NCI-H510A (cell line): ENCODE data around the gene RAD51D.
A peak's percentile ranks its signal among the peaks of the same experiment; 100 is the strongest.
"Not testable (repeated sequence)": the region's sequence is repeated elsewhere in the genome, so short reads cannot be mapped to it uniquely, and the experiment has no call there.

ENCODE experiments used
- DNase-seq: peaks from one replicate; lab custom pipeline; 2025; lab: John Stamatoyannopoulos, UW

RAD51D gene

GRCh38 chr17:35090707-35091106 lies 29.0 kb downstream of the RAD51D start:
- not testable (repeated sequence) for DNase-seq

DNA sequence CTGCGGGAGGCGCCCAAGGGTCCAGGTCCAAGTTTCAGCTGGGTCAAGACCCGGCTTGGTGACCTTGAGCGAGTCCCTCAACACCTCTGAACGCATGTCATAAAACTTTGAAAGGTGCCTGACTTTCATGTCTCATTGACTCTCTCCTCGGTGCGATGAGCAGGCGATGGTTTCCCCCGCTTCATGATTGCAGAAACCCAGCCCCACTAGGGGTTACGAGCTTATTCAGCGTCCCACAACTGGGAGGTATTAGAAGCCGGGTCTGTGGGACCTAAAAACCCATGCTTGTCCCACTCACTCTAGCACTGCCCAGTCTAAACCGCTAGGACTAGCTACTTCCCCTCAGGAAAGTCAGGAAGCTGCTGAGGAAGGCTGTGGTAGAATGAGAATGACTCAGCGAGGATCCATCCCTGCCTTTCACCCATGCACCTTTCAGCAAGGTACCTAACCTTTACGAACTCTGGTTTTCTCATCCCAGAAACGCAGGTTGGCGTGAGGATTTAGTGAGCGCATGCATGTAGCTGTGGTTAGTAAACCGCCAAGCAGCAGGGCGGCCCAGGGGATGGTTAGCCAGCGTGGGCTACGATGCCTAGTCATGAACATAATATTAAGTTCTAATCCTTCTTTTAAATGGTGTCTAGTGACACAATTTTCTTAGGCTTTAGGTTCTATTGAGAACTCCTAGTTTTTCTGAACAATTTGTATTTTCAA lies 29.9 kb downstream of the RAD51D start:
- DNase-seq: no peak

DNA sequence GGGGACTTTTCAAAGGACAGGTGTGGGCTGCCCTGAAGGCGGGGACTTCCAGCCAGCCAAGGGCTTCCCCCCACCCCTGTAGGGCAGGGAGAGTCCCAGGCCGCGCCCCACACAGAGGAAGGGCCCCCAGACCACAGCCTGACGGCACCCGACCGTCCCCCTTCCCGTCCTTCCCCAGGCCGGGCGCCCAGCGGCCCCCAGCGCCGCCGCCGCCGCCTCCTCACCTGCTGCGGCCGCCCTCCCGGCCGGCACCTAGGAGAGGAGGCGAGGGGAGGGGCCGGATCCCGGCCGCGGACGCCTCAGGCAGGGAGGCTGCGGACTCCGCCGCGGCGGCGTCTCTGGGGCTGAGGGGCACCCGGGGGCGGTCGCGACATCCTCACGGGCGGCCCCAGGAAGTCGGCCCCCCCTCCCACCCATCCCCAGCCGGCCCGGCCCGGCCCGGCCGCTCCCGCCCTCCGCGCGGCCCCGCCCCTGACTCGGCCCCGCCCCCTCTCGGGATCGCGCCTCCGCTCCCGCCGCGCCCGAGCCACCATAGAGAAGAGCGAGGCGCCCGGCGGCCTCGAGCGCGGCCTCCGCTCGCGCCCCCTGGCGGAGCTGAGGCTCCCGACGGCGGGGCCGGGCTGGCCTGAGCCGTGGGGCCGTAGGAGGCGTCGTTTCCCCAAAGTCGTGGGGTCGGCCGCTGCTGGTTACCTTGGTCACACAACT lies 30.6 kb downstream of the RAD51D start:
- peak; percentile 88 for DNase-seq

GRCh38 chr17:35088356-35088880 lies 31.2 kb downstream of the RAD51D start:
- no peak for DNase-seq

- DNase-seq: no peak
These were observed 31.8 kb downstream of the RAD51D start for GRCh38 chr17:35087731-35088355.

DNA sequence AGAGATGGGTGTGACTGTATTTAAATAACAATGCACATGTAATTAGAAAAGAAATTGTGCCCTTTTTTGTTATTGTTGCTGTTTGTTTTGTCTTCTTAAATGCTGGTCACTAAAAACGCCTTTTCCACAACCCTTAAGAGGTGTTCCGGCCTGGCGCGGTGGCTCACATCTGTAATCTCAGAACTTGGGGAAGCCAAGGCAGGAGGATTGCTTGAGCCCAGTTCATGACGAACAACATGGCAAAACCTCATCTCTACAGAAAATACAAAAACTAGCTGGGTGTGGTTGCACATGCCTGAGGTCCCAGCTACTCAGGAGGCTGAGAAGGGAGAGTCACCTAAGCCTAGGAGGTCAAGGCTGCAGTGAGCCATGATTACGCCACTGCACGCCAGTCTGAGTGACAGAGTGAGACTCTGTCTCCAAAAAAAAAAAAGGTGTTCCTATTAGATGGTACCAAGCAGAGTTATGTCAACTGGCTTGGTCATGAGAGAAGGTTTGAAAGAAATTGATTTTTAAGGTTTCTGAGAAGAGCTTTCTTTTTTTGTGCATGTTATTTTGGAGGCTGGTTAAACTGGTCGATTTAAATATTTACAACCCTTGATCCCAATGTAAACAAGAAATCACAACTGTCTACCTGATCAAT lies 32.6 kb downstream of the RAD51D start:
- DNase-seq: no peak

DNA sequence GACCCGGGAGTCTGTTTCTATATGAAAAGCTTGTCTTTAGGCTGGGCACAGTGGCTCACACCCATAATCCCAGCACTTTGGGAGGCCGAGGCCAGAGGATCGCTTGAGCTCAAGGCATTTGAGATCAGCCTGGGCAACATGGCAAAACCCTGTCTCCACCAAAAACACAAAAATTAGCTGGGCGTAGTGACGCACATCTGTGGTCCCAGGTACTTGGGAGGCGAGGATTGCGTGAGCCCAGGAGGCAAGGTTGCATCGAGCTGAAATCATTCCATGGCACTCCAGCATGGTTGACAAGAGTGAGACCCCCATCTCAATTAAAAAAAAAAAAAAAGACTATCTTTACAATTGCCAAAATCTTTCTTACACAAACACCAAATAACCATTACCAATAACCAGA lies 33.5 kb downstream of the RAD51D start:
- no peak for DNase-seq

GRCh38 chr17:35084987-35085386 lies 34.7 kb downstream of the RAD51D start:
- no peak for DNase-seq

DNA sequence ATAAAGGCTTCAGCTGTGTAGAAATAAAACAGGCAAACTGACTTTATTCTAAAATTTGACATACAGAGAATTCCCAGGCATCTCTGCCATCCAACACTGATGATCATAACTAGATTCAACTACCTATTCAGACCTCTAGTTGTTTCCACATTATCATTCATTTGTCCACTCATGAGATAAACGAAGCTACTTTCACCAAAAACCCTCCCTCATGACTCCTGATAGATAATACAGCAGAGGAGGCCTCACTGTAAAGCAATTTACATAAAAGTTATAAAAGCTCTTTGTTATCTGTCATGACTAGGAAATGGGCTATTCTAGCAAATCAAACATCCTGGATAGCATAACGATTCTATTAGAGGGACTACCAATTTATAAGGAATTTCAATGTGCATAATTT lies 36.6 kb downstream of the RAD51D start:
- DNase-seq: no peak

GRCh38 chr17:35082073-35082657 lies 37.5 kb downstream of the RAD51D start:
- DNase-seq: no peak

- no peak for DNase-seq
These were observed 38.0 kb downstream of the RAD51D start for GRCh38 chr17:35081638-35082037.

DNA sequence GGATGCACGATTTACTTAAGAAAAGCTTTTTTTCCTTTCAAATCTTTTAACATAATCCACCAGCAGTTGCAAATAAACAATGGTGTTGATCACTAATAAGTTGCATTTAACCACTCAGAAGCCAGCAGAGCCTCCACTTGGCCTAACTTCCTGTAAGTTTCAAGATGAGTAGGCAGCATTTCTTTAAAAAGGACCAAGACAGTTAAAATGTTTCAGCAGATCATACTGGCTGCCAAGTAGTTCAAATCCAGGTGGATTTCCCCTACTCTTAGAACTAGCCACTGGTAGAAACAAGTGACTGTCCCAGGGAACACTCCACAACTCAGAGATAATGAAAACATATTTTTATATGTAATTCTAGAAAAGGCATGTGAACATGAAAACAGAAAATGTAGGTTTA lies 39.1 kb downstream of the RAD51D start:
- no peak for DNase-seq

DNA sequence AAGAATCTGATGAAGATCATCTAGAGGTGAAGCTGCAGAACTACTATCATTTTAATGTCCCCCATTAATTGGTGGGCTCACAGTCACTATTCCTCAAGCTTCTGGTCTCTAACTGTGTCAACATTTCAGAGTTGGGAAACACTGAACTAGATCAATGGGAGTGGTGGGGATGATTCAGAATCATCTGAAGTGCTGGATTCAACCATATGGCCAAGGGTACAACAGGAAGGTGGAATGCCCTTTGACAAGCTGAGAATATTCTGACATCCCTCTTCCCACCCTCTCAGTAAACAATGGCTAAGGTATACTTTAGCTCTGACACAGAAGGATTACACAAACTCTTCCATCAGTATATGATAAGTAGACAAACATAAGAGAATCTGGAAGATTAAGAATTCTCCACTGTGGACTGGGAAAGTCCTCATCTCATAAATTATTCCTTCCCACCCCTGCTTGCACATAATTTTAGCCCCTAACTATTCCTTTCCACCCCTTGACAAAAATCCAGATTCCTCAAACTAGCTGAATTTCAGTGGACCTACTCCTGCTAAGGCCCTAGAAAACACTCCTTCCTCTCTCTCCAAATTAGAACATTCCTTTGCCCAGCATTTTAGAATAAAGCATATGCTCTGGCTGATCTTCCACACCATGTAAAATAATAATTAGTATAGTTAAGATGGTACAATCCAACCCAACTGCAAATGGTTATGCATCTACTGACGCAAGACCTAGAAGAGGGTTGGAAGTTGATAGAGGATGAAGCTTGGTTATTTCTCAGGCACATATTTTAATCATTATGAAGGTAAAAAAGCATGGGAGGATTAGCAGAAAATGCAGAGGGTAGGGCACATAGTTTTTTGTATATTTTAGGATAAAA lies 39.9 kb downstream of the RAD51D start:
- DNase-seq: no peak

DNA sequence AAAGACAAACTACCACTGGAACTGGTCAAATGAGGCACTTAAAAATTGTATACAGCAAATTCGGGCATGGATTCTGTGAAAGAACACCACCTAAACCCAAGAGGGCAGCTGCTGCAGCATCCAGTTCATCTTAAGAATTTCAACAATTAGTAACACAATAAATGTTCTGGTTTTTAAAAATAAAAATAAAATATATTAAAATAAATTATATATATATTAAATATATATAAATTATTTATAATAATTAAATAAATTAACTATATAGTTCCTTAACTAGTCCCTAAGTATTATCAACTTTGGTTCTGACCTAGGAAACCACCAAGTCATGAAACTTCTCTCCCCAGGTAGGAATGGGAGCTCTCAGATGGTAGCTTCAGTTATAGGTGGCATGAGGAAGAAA lies 42.8 kb downstream of the RAD51D start:
- no peak for DNase-seq

- no peak for DNase-seq
These were observed 44.7 kb downstream of the RAD51D start for GRCh38 chr17:35074711-35075707.

- DNase-seq: no peak
These were observed 45.6 kb downstream of the RAD51D start for GRCh38 chr17:35073991-35074627.

DNA sequence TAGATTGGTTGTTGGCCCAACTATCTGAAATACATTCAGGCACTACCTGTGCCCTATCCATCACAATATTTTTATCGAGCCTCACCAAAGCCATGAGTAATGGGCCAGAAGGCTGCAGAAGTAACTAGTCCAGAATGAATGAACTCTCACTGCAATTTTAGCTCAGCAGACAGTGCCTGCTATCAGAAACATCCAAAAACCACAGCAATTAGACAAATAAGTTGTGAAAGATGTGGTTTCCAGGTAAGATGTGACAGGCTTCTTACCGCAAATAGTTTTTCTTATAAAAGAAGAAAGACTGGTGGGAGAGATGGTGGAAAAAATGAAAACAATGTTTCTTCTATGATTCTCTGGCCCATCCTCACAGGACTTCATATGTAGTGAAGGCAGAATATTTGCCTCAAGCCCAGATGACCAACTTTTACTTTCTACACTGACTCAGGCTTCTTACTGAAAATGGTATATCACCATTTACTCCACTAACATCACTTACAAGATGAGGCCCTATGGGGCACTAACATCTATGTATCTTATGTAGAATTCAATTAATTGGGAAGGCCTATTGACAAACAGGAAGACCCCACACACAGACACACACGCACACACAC lies 46.4 kb downstream of the RAD51D start:
- no peak for DNase-seq

DNA sequence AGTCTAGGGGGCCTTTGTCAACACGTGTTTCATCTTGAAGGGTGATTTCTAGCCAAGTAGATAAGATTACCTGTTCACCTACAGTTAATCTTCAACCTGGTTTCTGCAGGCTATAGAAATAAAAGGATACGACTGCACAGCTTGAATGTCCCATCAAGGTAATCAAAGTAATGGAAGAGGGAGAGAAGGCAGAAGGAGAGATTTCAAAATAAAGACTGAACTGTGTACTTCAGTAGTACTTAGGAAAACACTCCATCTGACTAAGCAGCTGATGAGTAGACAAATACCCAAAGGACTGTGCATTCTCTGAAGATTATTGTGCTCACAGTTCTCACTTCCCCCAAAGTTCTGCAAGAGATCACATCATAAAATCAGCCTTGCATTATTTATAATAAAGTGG lies 50.3 kb downstream of the RAD51D start:
- no peak for DNase-seq

DNA sequence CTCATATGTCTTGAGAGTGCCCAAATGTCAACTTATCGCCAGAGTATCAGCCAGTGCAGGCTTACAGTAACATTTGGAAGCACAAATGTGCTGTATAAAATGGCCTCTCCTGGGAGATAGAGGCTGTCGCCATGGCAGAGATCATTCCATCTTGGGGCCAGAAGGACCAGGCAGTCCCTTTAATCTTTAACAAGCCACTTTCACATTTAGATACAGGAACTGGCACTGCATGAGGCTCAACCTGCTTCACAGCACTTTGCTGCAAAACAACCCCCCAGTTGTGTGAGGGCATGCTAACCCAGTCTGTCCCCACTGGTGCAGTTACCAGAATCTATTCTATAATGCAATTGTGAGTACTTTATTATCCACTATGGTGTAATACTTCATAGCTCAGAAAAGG lies 51.4 kb downstream of the RAD51D start:
- no peak for DNase-seq
